Gastrocnemius medialis (tissue), 4 donors: ENCODE measurements around the gene GPER1. TPM values are rescaled to one million over a fixed set of nuclear protein-coding genes. Genes with fewer than 3 reads are reported as not detected.

ENCODE experiments used
- ATAC-seq, 2 donors: fragments of 150-250 bp; one replicate each; pipeline ENCODE4 v1.9.1; 2016
- DNase-seq, 2 donors: peaks; one replicate each; pipeline ENCODE4 v3.0.0-alpha.2; 2019
- H3K27ac ChIP-seq, 4 donors: fragments of 200-600 bp; sonication (generic); 1 replicate in 1 of 4; 2 replicates in 3 of 4; pipeline ENCODE4 v1.5.1; 2016 to 2018; ENCODE audit warnings: mild to moderate bottlenecking in 2 of 4, moderate library complexity in 1 of 4
- H3K27me3 ChIP-seq, 3 donors: fragments of 200-600 bp; sonication (generic) in 2 of 3; 1 replicate in 1 of 3; 2 replicates in 2 of 3; pipeline versions ENCODE4 v1.5.1 to v1.6.0; 2016 to 2019; ENCODE audit warnings: mild to moderate bottlenecking in 1 of 3, moderate library complexity in 1 of 3
- H3K36me3 ChIP-seq, 2 donors: fragments of 200-600 bp; sonication (generic) in 1 of 2; one replicate each; pipeline ENCODE4 v1.5.1; 2017 to 2018
- H3K4me1 ChIP-seq, 2 donors: fragments of 200-600 bp; sonication (generic) in 1 of 2; one replicate each; pipeline ENCODE4 v1.5.1; 2016 to 2017; ENCODE audit warnings: mild to moderate bottlenecking in 2 of 2
- H3K4me3 ChIP-seq, 4 donors: fragments of 200-600 bp; sonication (generic) in 3 of 4; 1 replicate in 1 of 4; 2 replicates in 3 of 4; pipeline ENCODE4 v1.5.1; 2016 to 2019; ENCODE audit warnings: mild to moderate bottlenecking in 2 of 4
- H3K9me3 ChIP-seq, 3 donors: fragments of 200-600 bp; sonication (generic) in 2 of 3; 1 replicate in 1 of 3; 2 replicates in 2 of 3; pipeline ENCODE4 v1.5.1; 2016 to 2019
- CTCF ChIP-seq, 5 experiments: fragments of 450-650 bp in 3 of 5; fragments of 200-600 bp in 2 of 5; sonication (generic) in 2 of 5; IDR thresholded peaks in 4 of 5; conservative IDR thresholded peaks in 1 of 5; 1 replicate in 4 of 5; 2 replicates in 1 of 5; pipeline ENCODE4 v1.5.1; 2016 to 2019; ENCODE audit warnings: antibody characterized with exemption in 5 of 5, mild to moderate bottlenecking in 3 of 5, moderate library complexity in 3 of 5
- POLR2A ChIP-seq, 2 donors: fragments of 450-650 bp; IDR thresholded peaks; one replicate each; pipeline ENCODE4 v1.6.1; 2017; ENCODE audit warnings: antibody characterized with exemption in 2 of 2, mild to moderate bottlenecking in 2 of 2, moderate library complexity in 2 of 2
- in situ Hi-C, 4 donors: fragments of 200-750 bp; cut with MboI; loops; one replicate each; pipeline versions ENCODE4 v1.15.0 to v1.8.0; 2017; ENCODE audit warnings: low sequenced_read_pairs in 4 of 4
- intact Hi-C: fragments of 100-400 bp; cut with DNase I; formaldehyde crosslinking; loops from one replicate; pipeline ENCODE4 v1.15.1; 2023; ENCODE audit warnings: low total_unique reads
- total RNA-seq, 4 donors: library from RNA; depleted of rRNA; stranded (reverse); fragments of >200 nt; gene quantifications; one replicate each; pipeline versions ENCODE4 v1.1.0 to v1.2.3, GENCODE V29; 2016

Gene GPER1
- total RNA-seq, 4 donors from 2014 or later, result 0.92 to 3.2 (median 2.1) TPM

- in situ Hi-C loops, result no loop called here
- no peaks in the 10 kb centered on the region for H3K36me3 ChIP-seq
- H3K4me1 ChIP-seq, result peaks cover 8% of the 10 kb centered on the region in 2 donors
- TF ChIP-seq CTCF (IDR thresholded peaks at IDR 0.05 in 4 of 5, conservative IDR thresholded peaks at IDR 0.05 in 1 of 5) (no peak), POLR2A (IDR thresholded peaks at IDR 0.05) (no peak)
- no peak overlapping the region for H3K4me3 ChIP-seq
- ATAC-seq (no peak), DNase-seq (no peak)
- no peaks in the 10 kb centered on the region for H3K9me3 ChIP-seq
- no peaks in the 10 kb centered on the region for H3K27me3 ChIP-seq
- intact Hi-C loops, result no loop called here
- H3K27ac ChIP-seq, result no peak overlapping the region
Measured at GRCh38 chr7:1074593-1075431, 13.1 kb upstream of the GPER1 start.

- H3K36me3 ChIP-seq, result no peaks in the 10 kb centered on the region
- H3K27me3 ChIP-seq, result no peaks in the 10 kb centered on the region
- DNase-seq (no peak), ATAC-seq (peak in 1 of 2 donors; percentile 53)
- no peaks in the 10 kb centered on the region for H3K9me3 ChIP-seq
- TF ChIP-seq POLR2A (IDR thresholded peaks at IDR 0.05) (no peak), CTCF (IDR thresholded peaks at IDR 0.05 in 4 of 5, conservative IDR thresholded peaks at IDR 0.05 in 1 of 5) (no peak)
- in situ Hi-C loops (no loop called here), intact Hi-C loops (no loop called here)
- H3K4me3 ChIP-seq, result peak overlapping the region in 3 of 4 donors; percentile 11 to 22 (median 13)
- H3K27ac ChIP-seq, result peak overlapping the region in 3 of 4 donors; percentile 5 to 59 (median 53)
- peaks cover 8 to 14% of the 10 kb centered on the region in 2 donors for H3K4me1 ChIP-seq
Measured at GRCh38 chr7:1076184-1077072, 11.5 kb upstream of the GPER1 start.

GRCh38 chr7:1078519-1078918, 9.4 kb upstream of the GPER1 start:
- TF ChIP-seq CTCF (IDR thresholded peaks at IDR 0.05 in 4 of 5, conservative IDR thresholded peaks at IDR 0.05 in 1 of 5), result no peak
- TF ChIP-seq POLR2A (IDR thresholded peaks at IDR 0.05), result no peak
- H3K9me3 ChIP-seq, result no peaks in the 10 kb centered on the region
- DNase-seq, result no peak
- ATAC-seq, result no peak
- no peaks in the 10 kb centered on the region for H3K27me3 ChIP-seq
- H3K36me3 ChIP-seq, result no peaks in the 10 kb centered on the region
- H3K4me3 ChIP-seq, result no peak overlapping the region
- in situ Hi-C loops (no loop called here), intact Hi-C loops (no loop called here)
- H3K27ac ChIP-seq, result no peak overlapping the region
- H3K4me1 ChIP-seq, result peaks cover 8 to 14% of the 10 kb centered on the region in 2 donors

GRCh38 chr7:1078985-1079384, 8.9 kb upstream of the GPER1 start:
- Histone ChIP-seq H3K9me3 (no peaks in the 10 kb centered on the region), H3K36me3 (no peaks in the 10 kb centered on the region), H3K4me1 (peaks cover 8 to 14% of the 10 kb centered on the region in 2 donors), H3K4me3 (no peak overlapping the region), H3K27me3 (no peaks in the 10 kb centered on the region), H3K27ac (no peak overlapping the region)
- TF ChIP-seq POLR2A (IDR thresholded peaks at IDR 0.05) (no peak), CTCF (IDR thresholded peaks at IDR 0.05 in 4 of 5, conservative IDR thresholded peaks at IDR 0.05 in 1 of 5) (no peak)
- ATAC-seq (no peak), DNase-seq (no peak)
- in situ Hi-C loops (no loop called here), intact Hi-C loops (no loop called here)
